ENCODE results near the gene TTLL4.

Gene TTLL4

DNA sequence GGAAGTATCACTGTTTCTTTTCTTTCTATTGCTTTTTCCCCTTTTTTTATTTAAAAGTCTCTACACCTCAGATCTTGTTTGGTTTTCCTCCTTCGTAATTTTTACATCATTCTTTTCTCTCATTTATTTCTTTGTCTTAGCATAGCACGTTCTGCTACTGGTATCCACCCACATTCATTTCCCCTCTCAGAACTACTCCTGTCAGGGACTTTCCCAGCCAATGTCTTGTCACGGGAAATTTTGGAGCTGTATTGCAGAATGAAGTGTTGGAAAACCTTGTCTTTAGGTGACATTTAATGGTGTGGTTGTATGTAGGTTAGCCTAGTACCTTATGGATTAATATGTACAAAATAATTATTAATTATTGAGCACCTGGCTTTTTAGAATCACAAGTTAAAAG is 34.0 kb downstream of the TTLL4 start:
- H3K27ac ChIP-seq, result no peak overlapping the region
- TF ChIP-seq ZFX (IDR thresholded peaks at IDR 0.05), result no peak
- no peak for TF ChIP-seq CTCF (conservative IDR thresholded peaks at IDR 0.05)

- TF ChIP-seq CTCF (conservative IDR thresholded peaks at IDR 0.05) (no peak), ZFX (IDR thresholded peaks at IDR 0.05) (no peak)
- H3K27ac ChIP-seq, result no peak overlapping the region
Observed at GRCh38 chr2:218745160-218745558, 34.5 kb downstream of the TTLL4 start.

DNA sequence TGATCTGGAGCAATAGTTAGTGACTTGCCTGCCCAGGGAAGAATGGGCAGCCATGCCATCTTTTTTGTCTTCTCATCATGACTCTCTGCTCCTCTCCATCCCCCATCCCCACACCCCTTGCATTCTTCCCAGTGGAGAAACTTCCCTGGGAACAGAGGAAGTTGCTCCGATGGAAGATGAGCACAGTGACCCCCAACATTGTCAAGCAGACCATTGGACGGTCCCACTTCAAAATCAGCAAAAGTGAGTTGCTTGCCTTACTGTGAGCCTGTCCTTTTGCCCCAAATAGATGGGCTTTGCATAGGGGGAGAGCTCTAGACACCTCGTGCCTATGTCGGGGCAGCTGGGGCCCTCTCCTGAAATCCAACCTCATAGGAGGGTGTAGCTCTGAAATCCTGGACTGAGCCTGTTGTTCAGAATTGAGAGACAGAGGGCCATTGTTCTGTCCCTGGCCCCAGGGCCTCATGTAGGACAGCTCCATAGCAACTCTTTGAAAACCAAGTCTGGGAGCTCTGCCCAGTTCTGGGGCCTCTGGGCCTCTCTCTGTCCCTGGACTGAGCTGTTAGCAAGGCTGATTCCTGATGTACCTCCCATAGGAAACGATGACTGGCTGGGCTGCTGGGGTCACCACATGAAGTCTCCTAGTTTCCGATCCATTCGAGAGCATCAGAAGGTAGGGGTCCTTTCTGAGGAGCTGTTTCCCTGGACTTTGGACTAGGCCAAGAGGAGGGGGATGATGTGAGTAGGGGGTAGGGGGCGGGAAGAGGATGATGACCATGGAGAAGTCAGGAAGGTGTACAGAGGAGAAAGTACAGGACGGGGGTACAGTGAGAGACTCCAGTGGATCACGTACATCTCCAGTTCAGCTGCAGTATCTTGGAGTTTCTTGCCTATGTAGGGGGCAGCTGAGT is 35.2 kb downstream of the TTLL4 start:
- H3K27ac ChIP-seq, result no peak overlapping the region
- TF ChIP-seq ZFX (IDR thresholded peaks at IDR 0.05) (no peak), CTCF (conservative IDR thresholded peaks at IDR 0.05) (no peak)

GRCh38 chr2:218746470-218746795 is 35.8 kb downstream of the TTLL4 start:
- TF ChIP-seq ZFX (IDR thresholded peaks at IDR 0.05) (no peak), CTCF (conservative IDR thresholded peaks at IDR 0.05) (no peak)
- H3K27ac ChIP-seq, result no peak overlapping the region

DNA sequence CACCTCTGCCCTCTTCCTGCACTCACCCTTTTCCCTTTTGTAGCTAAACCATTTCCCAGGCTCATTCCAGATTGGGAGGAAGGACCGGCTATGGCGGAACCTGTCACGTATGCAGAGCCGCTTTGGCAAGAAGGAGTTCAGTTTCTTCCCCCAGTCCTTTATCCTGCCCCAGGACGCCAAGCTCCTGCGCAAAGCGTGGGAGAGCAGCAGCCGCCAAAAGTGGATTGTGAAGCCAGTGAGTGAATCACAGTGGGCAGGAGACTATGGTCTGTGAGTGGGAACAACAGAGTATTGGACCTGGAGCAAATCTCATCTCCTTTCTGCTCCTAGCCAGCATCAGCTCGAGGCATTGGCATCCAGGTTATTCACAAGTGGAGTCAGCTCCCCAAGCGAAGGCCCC is 36.3 kb downstream of the TTLL4 start:
- H3K27ac ChIP-seq, result no peak overlapping the region
- TF ChIP-seq ZFX (IDR thresholded peaks at IDR 0.05) (no peak), CTCF (conservative IDR thresholded peaks at IDR 0.05) (no peak)

GRCh38 chr2:218748741-218749441 is 38.3 kb downstream of the TTLL4 start:
- no peak overlapping the region for H3K27ac ChIP-seq
- no peak for TF ChIP-seq ZFX (IDR thresholded peaks at IDR 0.05)
- no peak for TF ChIP-seq CTCF (conservative IDR thresholded peaks at IDR 0.05)

GRCh38 chr2:218754201-218754600 is 43.6 kb downstream of the TTLL4 start:
- no peak for TF ChIP-seq ZFX (IDR thresholded peaks at IDR 0.05)
- no peak overlapping the region for H3K27ac ChIP-seq
